ENCODE results near the gene CACNA1S.

The CACNA1S gene

GRCh38 chr1:201093962-201094361 is 18.3 kb downstream of the CACNA1S start:
- DNase-seq (ENCODE audit: low read depth, low spot score): no peak

GRCh38 chr1:201093561-201093960 is 18.7 kb downstream of the CACNA1S start:
- no peak for DNase-seq (ENCODE audit: low read depth, low spot score)

- no peak for DNase-seq (ENCODE audit: low read depth, low spot score)
Measured at GRCh38 chr1:201092738-201093137, 19.5 kb downstream of the CACNA1S start.

GRCh38 chr1:201091256-201091655 is 21.0 kb downstream of the CACNA1S start:
- no peak for DNase-seq (ENCODE audit: low read depth, low spot score)

GRCh38 chr1:201090541-201090940 is 21.7 kb downstream of the CACNA1S start:
- DNase-seq (ENCODE audit: low read depth, low spot score): no peak

DNA sequence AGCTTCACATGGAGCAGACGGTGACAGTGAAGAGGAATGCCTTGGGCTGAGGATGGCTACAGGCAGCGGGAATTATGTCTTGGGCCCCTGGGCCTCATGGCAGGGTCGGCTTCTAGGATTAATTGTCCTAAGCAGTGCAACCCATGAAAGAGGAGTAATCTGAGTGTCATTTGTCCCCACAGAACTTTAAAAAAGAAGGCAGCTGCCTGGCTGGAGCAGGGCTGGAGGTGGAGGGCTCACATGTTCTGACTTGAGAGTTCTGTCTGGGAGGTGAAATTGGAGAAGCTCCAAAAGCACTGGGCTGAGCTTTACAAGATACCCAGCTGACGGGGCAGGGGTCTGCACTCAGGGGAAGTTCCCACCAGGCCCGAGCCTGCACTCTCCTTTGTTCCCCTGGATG is 22.6 kb downstream of the CACNA1S start:
- no peak for DNase-seq (ENCODE audit: low read depth, low spot score)

DNA sequence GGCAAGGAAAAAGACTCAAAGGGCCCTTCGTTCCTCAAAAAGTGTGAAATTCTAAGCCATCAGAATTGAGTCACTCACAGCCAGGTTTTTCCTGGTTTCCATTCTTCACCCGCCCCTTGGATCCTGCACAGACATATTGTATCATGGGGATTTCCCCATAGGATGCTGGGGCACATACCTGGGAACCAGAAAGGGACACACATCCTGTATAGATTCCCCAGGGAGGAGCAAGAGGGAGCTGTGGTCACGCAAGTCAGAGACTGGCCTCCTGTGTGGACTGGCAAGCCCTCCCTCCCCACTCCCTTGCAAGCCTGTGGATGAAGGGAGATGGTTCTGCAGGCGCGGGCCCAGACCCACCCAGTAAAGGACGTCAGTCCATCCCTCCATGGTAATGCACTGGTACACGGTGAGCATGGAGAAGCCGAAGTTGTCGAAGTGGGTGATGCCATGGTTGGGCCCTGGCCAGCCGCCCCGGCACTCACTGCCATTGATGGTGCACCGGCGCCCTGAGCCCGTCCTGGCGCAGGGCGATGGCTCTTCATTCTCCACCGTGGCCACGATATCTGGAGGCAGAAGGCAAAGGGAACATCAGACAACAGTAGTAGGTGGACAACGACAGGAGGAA is 23.2 kb downstream of the CACNA1S start:
- DNase-seq (ENCODE audit: low read depth, low spot score): no peak

- no peak for DNase-seq (ENCODE audit: low read depth, low spot score)
Measured at GRCh38 chr1:201088395-201088794, 23.8 kb downstream of the CACNA1S start.

DNA sequence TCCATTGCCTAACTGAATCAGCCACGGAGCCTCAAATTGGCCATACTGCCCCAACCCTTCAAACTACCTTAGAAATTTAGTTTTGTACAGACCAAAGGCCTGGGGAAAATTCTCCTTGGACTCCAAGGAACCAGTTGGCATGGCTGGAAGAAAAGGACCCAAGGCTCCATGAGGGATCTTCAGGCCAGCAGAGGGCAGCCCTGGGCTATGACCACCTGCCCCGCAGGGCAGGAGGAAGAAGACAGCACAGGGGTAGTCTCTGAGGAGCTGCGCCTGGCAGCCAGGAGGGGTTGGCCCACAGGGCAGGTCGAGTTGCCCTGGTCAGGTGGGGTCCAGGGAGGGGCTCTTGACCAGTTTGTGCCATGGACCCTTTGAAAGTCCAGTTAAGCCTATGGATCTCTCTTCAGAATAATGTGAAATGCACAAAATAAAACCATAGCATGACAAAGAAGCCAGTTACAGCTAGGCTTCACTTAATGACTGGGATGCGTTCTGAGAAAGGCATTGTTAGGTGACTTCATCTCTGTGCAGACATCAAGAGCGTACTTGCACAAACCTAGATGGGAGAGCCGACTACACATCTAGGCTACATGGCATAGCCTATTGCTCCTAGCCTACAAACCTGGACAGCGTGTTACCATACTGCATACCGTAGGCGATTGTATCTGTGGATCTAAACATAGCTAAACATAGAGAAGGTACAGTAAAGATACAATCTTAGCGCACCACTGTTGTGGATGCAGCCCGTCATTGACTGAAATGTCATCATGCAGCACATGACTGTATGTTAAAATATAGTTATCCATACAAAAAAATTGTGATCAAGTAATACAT is 26.1 kb downstream of the CACNA1S start:
- DNase-seq (ENCODE audit: low read depth, low spot score): no peak

DNA sequence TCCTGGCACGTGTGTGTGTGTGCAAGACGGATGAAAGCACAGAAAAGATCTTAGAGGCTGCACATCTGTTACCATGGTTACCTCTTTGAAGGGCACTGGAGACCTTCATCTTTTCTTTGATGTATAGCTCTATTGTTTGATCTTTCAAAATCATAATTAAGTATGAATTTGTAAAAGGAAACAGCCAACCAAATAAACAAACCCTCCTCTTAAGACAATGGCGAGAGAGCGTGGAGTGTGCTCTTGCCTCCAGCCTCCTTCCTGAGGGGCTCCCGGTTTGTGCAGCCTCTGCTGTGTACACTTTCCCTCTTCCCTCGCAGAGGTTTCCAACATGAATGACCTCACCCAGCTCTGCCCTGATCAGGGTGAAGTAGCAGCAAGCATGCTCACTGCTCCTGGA is 27.9 kb downstream of the CACNA1S start:
- no peak for DNase-seq (ENCODE audit: low read depth, low spot score)

DNA sequence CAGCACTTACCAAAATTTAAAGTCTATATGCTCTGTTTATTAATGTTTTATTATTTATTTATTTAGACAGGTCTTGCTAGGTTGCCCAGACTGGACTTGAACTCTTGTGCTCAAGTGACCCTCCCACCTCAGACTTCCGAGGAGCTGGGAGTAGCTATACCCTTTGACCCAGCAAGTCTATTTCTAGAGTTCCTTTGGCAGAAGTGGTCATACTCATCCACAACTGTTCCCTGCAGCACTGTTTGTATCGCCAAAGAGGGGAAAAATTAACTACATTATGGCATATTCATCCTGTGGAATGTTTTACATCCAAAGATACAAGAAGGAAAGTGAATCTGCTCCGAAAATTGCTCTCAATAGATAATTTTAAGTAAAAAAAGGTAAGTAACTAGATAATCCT is 28.5 kb downstream of the CACNA1S start:
- DNase-seq (ENCODE audit: low read depth, low spot score): no peak

- no peak for DNase-seq (ENCODE audit: low read depth, low spot score)
Measured at GRCh38 chr1:201080135-201080534, 32.1 kb downstream of the CACNA1S start.

- no peak for DNase-seq (ENCODE audit: low read depth, low spot score)
Measured at GRCh38 chr1:201077736-201078135, 34.5 kb downstream of the CACNA1S start.

GRCh38 chr1:201077116-201077515 is 35.1 kb downstream of the CACNA1S start:
- DNase-seq (ENCODE audit: low read depth, low spot score): no peak

DNA sequence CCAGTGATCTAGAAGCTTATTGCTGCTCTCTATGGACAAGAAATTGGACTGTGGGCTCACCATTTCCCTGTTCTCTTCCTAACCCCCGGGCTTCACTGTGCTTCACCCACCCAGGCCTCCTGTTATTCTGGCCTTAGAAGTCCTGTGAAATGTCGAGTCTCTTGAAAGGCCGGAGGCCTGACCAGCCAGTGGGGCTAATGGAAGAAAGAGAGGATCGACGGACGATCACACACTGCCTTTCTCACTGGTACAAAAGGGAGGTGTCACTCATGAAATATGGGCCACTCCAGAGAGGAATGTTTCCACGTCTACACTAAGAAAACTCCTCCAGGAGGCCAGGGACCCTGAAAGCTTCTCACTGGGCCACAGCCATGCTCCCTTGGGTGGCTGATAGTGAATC is 36.1 kb downstream of the CACNA1S start:
- DNase-seq (ENCODE audit: low read depth, low spot score): no peak

GRCh38 chr1:201074018-201074417 is 38.2 kb downstream of the CACNA1S start:
- DNase-seq (ENCODE audit: low read depth, low spot score): no peak

DNA sequence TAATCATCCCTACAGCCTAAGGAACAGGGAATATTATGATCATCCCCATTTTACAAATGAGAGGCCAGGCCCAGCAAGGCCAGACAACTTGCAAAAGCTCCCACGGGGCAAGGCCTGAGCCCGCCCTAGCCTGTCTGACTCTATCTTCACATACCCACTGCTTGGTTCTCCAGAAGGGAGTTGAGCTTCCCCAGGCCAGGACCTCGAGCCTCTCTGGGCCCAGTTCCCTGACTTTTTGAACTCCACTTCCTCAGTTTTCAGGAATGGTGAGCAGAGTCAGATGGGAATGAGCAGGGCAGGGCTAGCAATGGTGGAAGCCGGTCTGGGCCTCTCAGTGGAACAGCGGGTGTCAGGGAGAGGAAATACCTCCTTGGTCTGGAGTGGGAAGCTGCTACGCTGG is 39.3 kb downstream of the CACNA1S start:
- no peak for DNase-seq (ENCODE audit: low read depth, low spot score)

GRCh38 chr1:201072149-201072548 is 40.1 kb downstream of the CACNA1S start:
- DNase-seq (ENCODE audit: low read depth, low spot score): no peak

DNA sequence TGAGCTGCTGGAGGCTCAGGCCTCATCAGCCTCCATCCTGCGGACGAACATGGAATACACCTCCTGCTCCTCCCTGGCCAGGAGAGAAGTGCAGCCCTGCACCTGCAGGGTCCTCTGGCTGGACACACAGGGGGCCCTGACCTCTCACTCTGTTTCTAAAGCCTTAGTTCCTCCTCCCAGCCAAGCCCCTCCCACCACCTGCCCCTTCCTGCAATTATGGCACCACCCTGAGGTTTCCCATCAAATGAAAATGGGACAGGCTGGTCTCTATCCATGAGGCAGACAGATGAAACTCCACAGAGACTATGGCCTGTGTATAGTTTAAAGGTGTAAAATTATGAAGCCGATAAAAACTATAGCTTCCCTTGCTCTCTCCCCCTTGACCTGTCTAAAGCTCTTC is 42.6 kb downstream of the CACNA1S start:
- no peak for DNase-seq (ENCODE audit: low read depth, low spot score)

- DNase-seq (ENCODE audit: low read depth, low spot score): no peak
Measured at GRCh38 chr1:201068976-201069375, 43.2 kb downstream of the CACNA1S start.

GRCh38 chr1:201066986-201067385 is 45.2 kb downstream of the CACNA1S start:
- no peak for DNase-seq (ENCODE audit: low read depth, low spot score)

GRCh38 chr1:201065686-201066085 is 46.5 kb downstream of the CACNA1S start:
- DNase-seq (ENCODE audit: low read depth, low spot score): no peak

- no peak for DNase-seq (ENCODE audit: low read depth, low spot score)
Measured at GRCh38 chr1:201064806-201065205, 47.4 kb downstream of the CACNA1S start.
